ENCODE data around the gene PELI2. TPM values are rescaled to one million over a fixed set of nuclear protein-coding genes. Genes with fewer than 3 reads are reported as not detected.

Gene PELI2
- total RNA-seq, 1 experiment from 2014 or later, result 23.5 TPM

DNA sequence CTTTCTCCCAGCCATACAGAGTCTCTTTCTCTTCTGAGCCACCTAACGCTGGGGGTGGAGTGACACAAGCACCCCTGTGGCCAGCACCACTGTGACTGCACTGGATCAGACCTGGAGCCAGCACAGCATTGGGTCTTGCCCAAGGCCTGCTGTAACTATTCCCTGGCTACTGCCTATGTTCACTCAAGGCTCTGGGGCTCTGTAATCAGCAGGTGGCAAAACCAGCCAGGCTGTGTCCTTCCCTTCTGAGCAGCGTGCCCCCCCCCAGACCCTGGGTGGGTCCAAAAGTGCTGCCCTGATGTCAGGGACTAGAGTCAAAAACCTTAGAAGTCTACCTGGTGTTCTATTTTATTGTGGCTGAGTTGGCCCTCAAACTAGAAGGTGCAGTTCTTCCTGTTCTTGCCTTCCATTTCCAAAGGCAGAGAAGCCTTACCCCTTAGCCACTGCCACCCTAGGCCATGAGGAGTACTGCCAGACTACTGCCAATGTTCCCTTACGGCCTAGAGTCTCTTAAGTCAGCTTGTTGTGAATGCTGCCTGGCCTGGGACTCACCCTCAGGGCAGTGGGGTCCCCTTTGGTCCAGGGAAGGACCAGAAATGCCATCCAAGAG is 49.9 kb downstream of the PELI2 start:
- no peak overlapping the region for H3K27ac Mint-ChIP-seq
- TF ChIP-seq MXD4 (CRISPR knock-in tag; IDR thresholded peaks at IDR 0.05; ENCODE audit: borderline replicate concordance) (no peak), JUN (CRISPR knock-in tag; IDR thresholded peaks at IDR 0.05) (no peak), NFATC4 (CRISPR knock-in tag; IDR thresholded peaks at IDR 0.05) (no peak), FOXP4 (CRISPR knock-in tag; IDR thresholded peaks at IDR 0.05) (no peak), KAT7 (CRISPR knock-in tag; IDR thresholded peaks at IDR 0.05; ENCODE audit: borderline replicate concordance) (no peak), ZNF416 (CRISPR knock-in tag; IDR thresholded peaks at IDR 0.05) (no peak), FOXK1 (CRISPR knock-in tag; IDR thresholded peaks at IDR 0.05) (no peak), GTF2I (CRISPR knock-in tag; conservative IDR thresholded peaks at IDR 0.05) (no peak), TCF7 (CRISPR knock-in tag; IDR thresholded peaks at IDR 0.05; ENCODE audit: low read depth) (no peak), IRF1 (CRISPR knock-in tag; IDR thresholded peaks at IDR 0.05) (no peak), ZNF512 (CRISPR knock-in tag; IDR thresholded peaks at IDR 0.05; ENCODE audit: borderline replicate concordance) (no peak), GABPB1 (CRISPR knock-in tag; IDR thresholded peaks at IDR 0.05) (no peak), AFF4 (CRISPR knock-in tag; IDR thresholded peaks at IDR 0.05; ENCODE audit: borderline replicate concordance) (no peak), USF2 (CRISPR knock-in tag; IDR thresholded peaks at IDR 0.05) (no peak), CREM (CRISPR knock-in tag; IDR thresholded peaks at IDR 0.05) (no peak)
- TF ChIP-seq, protein P1, sequence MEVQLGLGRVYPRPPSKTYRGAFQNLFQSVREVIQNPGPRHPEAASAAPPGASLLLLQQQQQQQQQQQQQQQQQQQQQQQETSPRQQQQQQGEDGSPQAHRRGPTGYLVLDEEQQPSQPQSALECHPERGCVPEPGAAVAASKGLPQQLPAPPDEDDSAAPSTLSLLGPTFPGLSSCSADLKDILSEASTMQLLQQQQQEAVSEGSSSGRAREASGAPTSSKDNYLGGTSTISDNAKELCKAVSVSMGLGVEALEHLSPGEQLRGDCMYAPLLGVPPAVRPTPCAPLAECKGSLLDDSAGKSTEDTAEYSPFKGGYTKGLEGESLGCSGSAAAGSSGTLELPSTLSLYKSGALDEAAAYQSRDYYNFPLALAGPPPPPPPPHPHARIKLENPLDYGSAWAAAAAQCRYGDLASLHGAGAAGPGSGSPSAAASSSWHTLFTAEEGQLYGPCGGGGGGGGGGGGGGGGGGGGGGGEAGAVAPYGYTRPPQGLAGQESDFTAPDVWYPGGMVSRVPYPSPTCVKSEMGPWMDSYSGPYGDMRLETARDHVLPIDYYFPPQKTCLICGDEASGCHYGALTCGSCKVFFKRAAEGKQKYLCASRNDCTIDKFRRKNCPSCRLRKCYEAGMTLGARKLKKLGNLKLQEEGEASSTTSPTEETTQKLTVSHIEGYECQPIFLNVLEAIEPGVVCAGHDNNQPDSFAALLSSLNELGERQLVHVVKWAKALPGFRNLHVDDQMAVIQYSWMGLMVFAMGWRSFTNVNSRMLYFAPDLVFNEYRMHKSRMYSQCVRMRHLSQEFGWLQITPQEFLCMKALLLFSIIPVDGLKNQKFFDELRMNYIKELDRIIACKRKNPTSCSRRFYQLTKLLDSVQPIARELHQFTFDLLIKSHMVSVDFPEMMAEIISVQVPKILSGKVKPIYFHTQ (CRISPR knock-in tag; IDR thresholded peaks at IDR 0.05), result no peak
- TF ChIP-seq, protein P2, sequence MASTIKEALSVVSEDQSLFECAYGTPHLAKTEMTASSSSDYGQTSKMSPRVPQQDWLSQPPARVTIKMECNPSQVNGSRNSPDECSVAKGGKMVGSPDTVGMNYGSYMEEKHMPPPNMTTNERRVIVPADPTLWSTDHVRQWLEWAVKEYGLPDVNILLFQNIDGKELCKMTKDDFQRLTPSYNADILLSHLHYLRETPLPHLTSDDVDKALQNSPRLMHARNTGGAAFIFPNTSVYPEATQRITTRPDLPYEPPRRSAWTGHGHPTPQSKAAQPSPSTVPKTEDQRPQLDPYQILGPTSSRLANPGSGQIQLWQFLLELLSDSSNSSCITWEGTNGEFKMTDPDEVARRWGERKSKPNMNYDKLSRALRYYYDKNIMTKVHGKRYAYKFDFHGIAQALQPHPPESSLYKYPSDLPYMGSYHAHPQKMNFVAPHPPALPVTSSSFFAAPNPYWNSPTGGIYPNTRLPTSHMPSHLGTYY (CRISPR knock-in tag; IDR thresholded peaks at IDR 0.05), result no peak
- TF ChIP-seq, protein P3, sequence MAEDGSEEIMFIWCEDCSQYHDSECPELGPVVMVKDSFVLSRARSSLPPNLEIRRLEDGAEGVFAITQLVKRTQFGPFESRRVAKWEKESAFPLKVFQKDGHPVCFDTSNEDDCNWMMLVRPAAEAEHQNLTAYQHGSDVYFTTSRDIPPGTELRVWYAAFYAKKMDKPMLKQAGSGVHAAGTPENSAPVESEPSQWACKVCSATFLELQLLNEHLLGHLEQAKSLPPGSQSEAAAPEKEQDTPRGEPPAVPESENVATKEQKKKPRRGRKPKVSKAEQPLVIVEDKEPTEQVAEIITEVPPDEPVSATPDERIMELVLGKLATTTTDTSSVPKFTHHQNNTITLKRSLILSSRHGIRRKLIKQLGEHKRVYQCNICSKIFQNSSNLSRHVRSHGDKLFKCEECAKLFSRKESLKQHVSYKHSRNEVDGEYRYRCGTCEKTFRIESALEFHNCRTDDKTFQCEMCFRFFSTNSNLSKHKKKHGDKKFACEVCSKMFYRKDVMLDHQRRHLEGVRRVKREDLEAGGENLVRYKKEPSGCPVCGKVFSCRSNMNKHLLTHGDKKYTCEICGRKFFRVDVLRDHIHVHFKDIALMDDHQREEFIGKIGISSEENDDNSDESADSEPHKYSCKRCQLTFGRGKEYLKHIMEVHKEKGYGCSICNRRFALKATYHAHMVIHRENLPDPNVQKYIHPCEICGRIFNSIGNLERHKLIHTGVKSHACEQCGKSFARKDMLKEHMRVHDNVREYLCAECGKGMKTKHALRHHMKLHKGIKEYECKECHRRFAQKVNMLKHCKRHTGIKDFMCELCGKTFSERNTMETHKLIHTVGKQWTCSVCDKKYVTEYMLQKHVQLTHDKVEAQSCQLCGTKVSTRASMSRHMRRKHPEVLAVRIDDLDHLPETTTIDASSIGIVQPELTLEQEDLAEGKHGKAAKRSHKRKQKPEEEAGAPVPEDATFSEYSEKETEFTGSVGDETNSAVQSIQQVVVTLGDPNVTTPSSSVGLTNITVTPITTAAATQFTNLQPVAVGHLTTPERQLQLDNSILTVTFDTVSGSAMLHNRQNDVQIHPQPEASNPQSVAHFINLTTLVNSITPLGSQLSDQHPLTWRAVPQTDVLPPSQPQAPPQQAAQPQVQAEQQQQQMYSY (CRISPR knock-in tag; IDR thresholded peaks at IDR 0.05), result no peak
- TF ChIP-seq, protein P4, sequence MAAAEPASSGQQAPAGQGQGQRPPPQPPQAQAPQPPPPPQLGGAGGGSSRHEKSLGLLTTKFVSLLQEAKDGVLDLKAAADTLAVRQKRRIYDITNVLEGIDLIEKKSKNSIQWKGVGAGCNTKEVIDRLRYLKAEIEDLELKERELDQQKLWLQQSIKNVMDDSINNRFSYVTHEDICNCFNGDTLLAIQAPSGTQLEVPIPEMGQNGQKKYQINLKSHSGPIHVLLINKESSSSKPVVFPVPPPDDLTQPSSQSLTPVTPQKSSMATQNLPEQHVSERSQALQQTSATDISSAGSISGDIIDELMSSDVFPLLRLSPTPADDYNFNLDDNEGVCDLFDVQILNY (CRISPR knock-in tag; IDR thresholded peaks at IDR 0.05), result no peak
- peaks cover 43% of the 10 kb centered on the region for H3K9me3 Mint-ChIP-seq
- DNase-seq (ENCODE audit: low spot score) (no peak), ATAC-seq (peak; percentile 47; the same call in 1 of the 2 replicates)
- H3K4me1 Mint-ChIP-seq, result peaks cover 12% of the 10 kb centered on the region
- POLR2A ChIA-PET, result no interaction called here
- H3K4me3 Mint-ChIP-seq, result no peak overlapping the region
- CTCF ChIA-PET, result no interaction called here
- H3K27me3 Mint-ChIP-seq (ENCODE audit: low read depth), result no peaks in the 10 kb centered on the region; the same call in 1 of the 2 replicates
- H3K36me3 Mint-ChIP-seq, result peaks cover 35% of the 10 kb centered on the region

Data from WTC11 (cell line).